GM12875 (cell line): ENCODE results near the gene OR52E8.

ENCODE experiments used
- H3K4me3 ChIP-seq: one replicate; pipeline ENCODE4 v1.5.1; 2011; ENCODE audit warnings: low read depth, low read length, control low read depth
- CTCF ChIP-seq: IDR thresholded peaks from 2 replicates; pipeline ENCODE4 v1.5.1; 2011; ENCODE audit warnings: low read depth, mild to moderate bottlenecking, control low read depth, inconsistent platforms, low read length, moderate library complexity, borderline replicate concordance; ENCODE audit not compliant: insufficient read depth

The OR52E8 gene

DNA sequence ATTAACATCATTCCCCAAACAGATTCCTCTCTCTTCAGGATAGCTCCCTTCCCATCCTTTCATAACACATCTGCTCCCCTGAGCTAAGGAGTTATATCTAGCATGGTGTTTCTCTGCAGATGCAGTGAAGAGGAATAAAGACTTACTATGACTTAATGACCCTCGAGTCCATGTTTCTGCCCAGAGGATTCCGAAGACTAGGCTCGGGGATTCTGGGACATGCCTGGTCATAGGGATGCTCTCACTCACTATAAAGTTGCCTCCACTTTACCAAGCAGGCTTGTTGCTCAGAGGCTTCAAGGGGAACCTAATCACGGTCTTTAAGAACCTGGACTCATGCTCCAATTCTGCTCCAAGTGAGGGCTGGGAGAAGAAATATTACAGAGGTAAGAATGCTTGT, 22.8 kb upstream of the OR52E8 start, which contains the start of gene OR52E4:
Gene OR52E4, plus strand, starts transcription at position 301 of the 400 bp plus-strand sequence. CDS start 3,664 bp downstream, outside the sequence.
- TF ChIP-seq CTCF, result no peak
- no peak within 1 kb of the TSS for H3K4me3 ChIP-seq

DNA sequence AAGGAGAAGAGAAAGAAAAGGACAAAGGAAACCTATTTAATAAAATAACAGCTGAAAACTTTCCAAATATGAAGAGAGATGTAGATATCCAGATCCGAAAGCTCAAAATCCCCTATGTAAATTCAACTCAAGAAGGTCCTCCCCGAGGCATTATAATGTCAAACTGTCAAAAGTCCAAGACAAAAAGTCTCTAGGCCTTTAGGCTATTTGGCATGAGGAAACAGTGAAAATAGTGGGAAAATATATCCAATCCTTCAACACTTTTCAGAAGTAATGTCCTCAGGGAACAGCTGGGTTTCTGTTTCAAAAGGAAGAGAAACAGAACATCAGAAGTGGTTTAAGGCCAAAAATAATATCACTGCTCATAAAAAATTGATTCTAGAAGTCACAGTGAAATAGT, 21.1 kb upstream of the OR52E8 start:
- no peak for TF ChIP-seq CTCF
- H3K4me3 ChIP-seq, result no peak overlapping the region

DNA sequence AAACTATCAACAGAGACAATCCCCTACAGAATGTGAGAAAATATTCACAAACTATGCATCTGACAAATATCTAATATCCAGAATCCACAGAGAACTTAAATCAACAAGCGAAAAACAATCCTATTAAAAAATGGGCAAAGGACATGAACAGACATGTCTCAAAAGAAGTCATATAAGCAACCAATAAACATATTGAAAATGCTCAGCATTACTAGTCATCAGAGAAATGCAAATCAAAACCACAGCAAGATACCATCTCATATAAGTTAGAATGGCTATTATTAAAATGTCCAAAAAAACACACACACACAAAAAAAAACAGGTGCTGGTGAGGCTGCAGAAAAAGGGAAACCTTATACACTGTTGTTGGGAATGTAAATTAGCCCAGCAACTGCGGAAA, 8.3 kb upstream of the OR52E8 start:
- no peak for TF ChIP-seq CTCF
- H3K4me3 ChIP-seq, result no peak overlapping the region

DNA sequence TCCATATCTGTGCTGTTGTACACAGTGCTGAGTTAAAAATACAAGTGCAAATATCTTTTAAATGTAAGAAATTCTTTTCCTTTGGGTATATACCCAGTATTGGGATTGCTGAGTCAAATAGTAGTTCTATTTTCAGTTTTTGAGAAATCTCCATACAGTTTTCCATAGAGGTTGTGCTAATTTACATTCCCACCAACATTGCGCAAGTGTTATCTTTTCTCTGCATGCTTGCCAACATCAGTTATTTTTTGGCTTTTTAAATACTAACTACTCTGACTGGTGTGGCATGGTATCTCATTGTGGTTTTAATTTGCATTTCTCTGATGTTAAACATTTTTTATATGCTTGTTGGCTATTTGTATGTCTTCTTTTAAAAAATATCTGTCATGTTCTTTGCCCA, 6.5 kb downstream of the OR52E8 start:
- no peak overlapping the region for H3K4me3 ChIP-seq
- no peak for TF ChIP-seq CTCF

DNA sequence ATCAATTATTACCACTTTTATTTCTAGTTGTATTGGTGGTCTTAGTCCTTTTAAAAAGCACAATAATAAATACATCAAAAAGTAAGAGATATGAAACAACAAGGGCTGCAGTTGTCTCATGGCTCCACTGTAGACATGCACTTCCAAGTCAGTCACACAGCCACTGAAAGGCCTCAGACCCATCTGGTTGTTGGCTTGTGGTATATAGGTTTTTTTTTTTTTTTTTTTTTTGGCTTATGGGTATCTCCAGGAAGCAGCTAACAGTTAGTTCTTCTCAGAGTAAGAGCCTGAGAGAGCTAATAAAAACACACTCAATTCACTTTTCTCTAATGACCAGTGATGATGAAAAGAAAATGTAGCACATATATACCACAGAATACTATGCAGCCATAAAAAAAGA, 9.8 kb downstream of the OR52E8 start:
- TF ChIP-seq CTCF, result no peak
- no peak overlapping the region for H3K4me3 ChIP-seq

DNA sequence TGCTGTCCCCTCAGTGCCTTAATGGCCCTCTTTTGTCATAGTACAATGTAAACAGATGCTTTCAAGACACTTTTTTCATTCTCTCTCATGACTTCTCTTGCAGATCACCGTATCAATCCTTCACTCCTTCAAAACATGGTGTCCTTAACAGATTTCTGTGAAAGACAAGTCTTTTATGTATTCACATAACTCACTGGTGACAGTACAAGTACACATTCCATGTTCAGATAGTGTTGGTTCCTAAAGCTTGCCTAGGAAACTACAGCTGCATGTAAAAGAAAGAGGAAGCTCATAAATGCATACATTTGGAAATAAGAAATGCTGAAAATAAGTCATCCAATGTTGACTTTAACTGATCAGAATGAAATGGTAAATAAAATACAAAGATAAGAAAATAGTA, 10.8 kb downstream of the OR52E8 start:
- TF ChIP-seq CTCF, result no peak

DNA sequence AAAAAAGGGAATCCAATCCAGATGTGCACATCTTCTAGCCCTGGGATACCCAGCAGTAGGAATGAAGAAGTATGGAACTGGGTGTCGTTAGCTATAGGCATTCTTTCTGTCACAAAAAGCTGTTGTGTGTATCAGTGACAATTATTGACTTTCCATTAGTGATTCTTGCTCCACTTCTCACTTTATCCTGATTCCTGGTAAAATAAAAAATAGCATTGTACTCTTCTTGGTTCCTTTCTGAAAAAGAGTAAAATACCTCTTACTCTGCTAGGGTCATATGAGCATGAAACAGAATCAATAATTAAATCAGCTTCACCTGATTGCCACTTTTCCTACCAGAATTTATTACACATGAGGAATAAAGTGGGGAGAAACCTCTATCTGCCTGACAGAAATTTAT, 15.7 kb downstream of the OR52E8 start, which contains the start of gene OR52E6:
Gene OR52E6, minus strand, starts transcription at position 101 of the 400 bp plus-strand sequence. Its CDS starts 0 bp downstream, at position 101.
- H3K4me3 ChIP-seq, result no peak within 1 kb of the TSS
- TF ChIP-seq CTCF, result no peak

More for the DNA sequence above, 10.8 kb downstream of the OR52E8 start:
- no peak overlapping the region for H3K4me3 ChIP-seq
